ENCODE measurements around the gene WASL.

- no peak for TF ChIP-seq POLR2AphosphoS5 (IDR thresholded peaks at IDR 0.05)
- TF ChIP-seq POLR2A (IDR thresholded peaks at IDR 0.05): no peak
Observed at GRCh38 chr7:123750389-123751230, 1.8 kb upstream of the WASL start.
